ENCODE data around the gene HMG20A. TPM values are rescaled to one million over a fixed set of nuclear protein-coding genes. Genes with fewer than 3 reads are reported as not detected.

HMG20A gene
- total and polyA plus RNA-seq, 2 of the 13 experiments (the other 11 are each of a cell fraction or from before 2014, with no cell fraction given), result 28.0 to 35.2 TPM

- H3K9ac ChIP-seq (ENCODE audit: insufficient read depth, low read depth, low read length), result no peak overlapping the region
- ChIA-PET CTCF (ENCODE audit: low intra/inter-chr PET ratio, low total read pairs) (no interaction called here), POLR2A (interaction anchor here (1.0 kb wide), 1 partner anchor 18 kb away, joined by 4 read pairs; the partner anchor contains the start of gene PEAK1)
- ATAC-seq (no peak), FAIRE-seq (no peak), DNase-seq (ENCODE audit: low spot score) (no peak)
- H4K20me1 ChIP-seq (ENCODE audit: insufficient read depth, low read length), result no peaks in the 10 kb centered on the region
- in situ Hi-C loops (cut with HindIII; ENCODE audit: extremely low pct_ligation_motif_present, low pct_unique_long_range_greater_than_20kb) (no loop called here), intact Hi-C loops (cut with micrococcal nuclease; ENCODE audit: unreplicated experiment) (no loop called here)
- H3K79me2 ChIP-seq (ENCODE audit: insufficient read depth, low read length), result peaks cover 15% of the 10 kb centered on the region
- no TSS peak for BruUV-seq (replicated peaks)
- no peak overlapping the region for H2AFZ ChIP-seq (ENCODE audit: low read length)
- no peak for TF ChIP-seq NFE2 (CRISPR knock-in tag; IDR thresholded peaks at IDR 0.05)
- no peak for TF ChIP-seq SNAPC4 (CRISPR knock-in tag; IDR thresholded peaks at IDR 0.05)
- no peak for TF ChIP-seq ZSCAN29 (CRISPR knock-in tag; conservative IDR thresholded peaks at IDR 0.05)
- TF ChIP-seq DR1 (CRISPR knock-in tag; IDR thresholded peaks at IDR 0.05), result no peak
- no peak for TF ChIP-seq HOXA7 (CRISPR knock-in tag; IDR thresholded peaks at IDR 0.05)
- no peaks in the 10 kb centered on the region for H3K36me3 ChIP-seq (replicated peaks in 1 of 2; ENCODE audit: control insufficient read depth in 1 of 2, insufficient read depth in 2 of 2, low read length in 2 of 2)
- H3K9me3 ChIP-seq (ENCODE audit: low read length), result no peaks in the 10 kb centered on the region
- H3K27ac ChIP-seq (ENCODE audit: extremely low read length, insufficient read depth, low read length), result no peak overlapping the region
- H3K27me3 ChIP-seq (ENCODE audit: control insufficient read depth in 1 of 2, insufficient read depth in 2 of 2, low read length in 2 of 2), result no peaks in the 10 kb centered on the region
- 98% methylated on average over 4 of the region's 4 CpGs for WGBS (ENCODE audit: low lambda C conversion rate)
- H3K4me1 ChIP-seq (ENCODE audit: insufficient read depth, low read length), result no peaks in the 10 kb centered on the region
- no peak overlapping the region for H3K4me2 ChIP-seq (ENCODE audit: low read depth, low read length)
- no peak overlapping the region for H3K4me3 ChIP-seq (replicated peaks in 1 of 3; ENCODE audit: insufficient read depth in 1 of 3, low read depth in 2 of 3, low read length in 3 of 3)
These were observed 16.6 kb downstream of the HMG20A start for GRCh38 chr15:77437264-77437663.

All from HepG2 (cell line).